H1 (cell line): ENCODE results near the gene METTL14. TPM values are rescaled to one million over a fixed set of nuclear protein-coding genes. Genes with fewer than 3 reads are reported as not detected.

Source experiments
- CTCF ChIA-PET: fragments of 300-600 bp; sonication (Branson Sonifier 250); formaldehyde crosslinking; loops from one replicate; lab custom pipeline; 2021; ENCODE audit not compliant: partially characterized antibody; lab: Charles Lee
- POLR2A ChIA-PET: fragments of 300-600 bp; sonication (Branson Sonifier 250); formaldehyde crosslinking; loops from one replicate; lab custom pipeline; 2021; ENCODE audit warnings: inconsistent platforms; ENCODE audit not compliant: partially characterized antibody; lab: Charles Lee
- DNase-seq, 2 experiments: peaks; one replicate each; pipeline versions ENCODE4 v3.0.0 to v3.0.0-alpha.2; 2010 to 2022; ENCODE audit warnings: low spot score in 2 of 2, low read depth in 1 of 2, mixed read lengths in 1 of 2
- FAIRE-seq: peaks from 2 replicates; lab custom pipeline; 2011; peaks lifted over from hg19 to GRCh38; lab: Jason Lieb, UNC
- H2AFZ ChIP-seq: 2 replicates; pipeline ENCODE4 v1.8.1; 2012; ENCODE audit warnings: low read length, inconsistent platforms
- H2AK5ac ChIP-seq: 2 replicates; pipeline ENCODE4 v1.6.1; 2013; ENCODE audit warnings: low read depth, low read length
- H2BK120ac ChIP-seq: replicated peaks from 2 replicates; pipeline ENCODE3; 2013; ENCODE audit warnings: low read depth, low read length, inconsistent platforms
- H2BK12ac ChIP-seq: 2 replicates; pipeline ENCODE4 v1.6.1; 2013; ENCODE audit warnings: low read depth, low read length
- H2BK15ac ChIP-seq: 2 replicates; pipeline ENCODE4 v1.6.1; 2013; ENCODE audit warnings: low read length
- H2BK20ac ChIP-seq: 2 replicates; pipeline ENCODE4 v1.6.1; 2013; ENCODE audit warnings: low read length
- H2BK5ac ChIP-seq: 2 replicates; pipeline ENCODE4 v1.6.1; 2013; ENCODE audit warnings: low read depth, low read length
- H3K14ac ChIP-seq: 2 replicates; pipeline ENCODE4 v1.6.1; 2013; ENCODE audit warnings: inconsistent platforms; ENCODE audit not compliant: insufficient read length
- H3K18ac ChIP-seq: 2 replicates; pipeline ENCODE4 v1.6.1; 2013; ENCODE audit warnings: low read length; ENCODE audit errors: extremely low read depth
- H3K23ac ChIP-seq: 2 replicates; pipeline ENCODE4 v1.6.1; 2013; ENCODE audit warnings: inconsistent platforms; ENCODE audit not compliant: insufficient read length
- H3K23me2 ChIP-seq: 2 replicates; pipeline ENCODE4 v1.6.1; 2013; ENCODE audit warnings: low read depth, low read length
- H3K27ac ChIP-seq: 2 replicates; pipeline ENCODE4 v1.6.1; 2011; ENCODE audit warnings: low read depth, low read length, inconsistent platforms
- H3K27me3 ChIP-seq, 4 experiments: replicated peaks in 1 of 4; 1 replicate in 1 of 4; 2 replicates in 3 of 4; pipeline versions ENCODE4 v1.6.1 to v1.8.1; 2011 to 2013; ENCODE audit warnings: low read length in 3 of 4, mild to moderate bottlenecking in 3 of 4, inconsistent platforms in 2 of 4, mixed read lengths in 2 of 4, moderate library complexity in 1 of 4; ENCODE audit not compliant: control insufficient read depth in 3 of 4, insufficient read depth in 3 of 4; ENCODE audit errors: extremely low read depth in 1 of 4
- H3K36me3 ChIP-seq, 4 experiments: 2 replicates each; pipeline versions ENCODE4 v1.6.1 to v1.8.1; 2011 to 2013; ENCODE audit warnings: mild to moderate bottlenecking in 4 of 4, low read length in 3 of 4, moderate library complexity in 2 of 4, control low read depth in 1 of 4, inconsistent platforms in 1 of 4; ENCODE audit not compliant: insufficient read depth in 4 of 4, control insufficient read depth in 2 of 4
- H3K4ac ChIP-seq: replicated peaks from 2 replicates; pipeline ENCODE3; 2013; ENCODE audit warnings: low read length, low read depth, mixed read lengths, inconsistent platforms; ENCODE audit not compliant: insufficient read length
- H3K4me1 ChIP-seq, 4 experiments: replicated peaks in 1 of 4; 1 replicate in 1 of 4; 2 replicates in 3 of 4; pipeline versions ENCODE4 v1.6.1 to v1.8.1; 2011 to 2013; ENCODE audit warnings: low read length in 3 of 4, inconsistent platforms in 2 of 4, mixed read lengths in 1 of 4; ENCODE audit not compliant: insufficient read depth in 4 of 4, control insufficient read depth in 3 of 4
- H3K4me2 ChIP-seq, 2 experiments: 2 replicates each; pipeline versions ENCODE4 v1.6.1 to v1.8.1; 2011 to 2013; ENCODE audit warnings: low read depth in 2 of 2, low read length in 2 of 2, control low read depth in 1 of 2, inconsistent platforms in 1 of 2, mild to moderate bottlenecking in 1 of 2; ENCODE audit not compliant: insufficient read depth in 1 of 2
- H3K4me3 ChIP-seq, 4 experiments: fragments of 200-600, 300-600 bp in 1 of 4; sonication (generic), shearing (Covaris generic), sonication (Bioruptor Twin) in 1 of 4; 2 replicates each; pipeline versions ENCODE4 v1.5.1 to v1.8.1; 2011 to 2016; ENCODE audit warnings: low read length in 4 of 4, low read depth in 3 of 4, control low read depth in 2 of 4, inconsistent platforms in 2 of 4, mild to moderate bottlenecking in 2 of 4, mixed read lengths in 1 of 4, moderate library complexity in 1 of 4; ENCODE audit not compliant: insufficient read depth in 2 of 4; ENCODE audit errors: extremely low read depth in 1 of 4
- H3K56ac ChIP-seq: replicated peaks from 2 replicates; pipeline ENCODE3; 2013; ENCODE audit warnings: low read depth, mild to moderate bottlenecking, mixed read lengths, low read length, inconsistent platforms; ENCODE audit not compliant: insufficient read length
- H3K79me1 ChIP-seq: 2 replicates; pipeline ENCODE4 v1.6.1; 2013; ENCODE audit warnings: low read depth, low read length, control low read depth
- H3K79me2 ChIP-seq, 2 experiments: 2 replicates each; pipeline versions ENCODE4 v1.6.1 to v1.8.1; 2012 to 2013; ENCODE audit warnings: low read length in 2 of 2, mild to moderate bottlenecking in 2 of 2, inconsistent platforms in 1 of 2; ENCODE audit not compliant: insufficient read depth in 2 of 2, control insufficient read depth in 1 of 2
- H3K9ac ChIP-seq, 4 experiments: replicated peaks in 1 of 4; 1 replicate in 1 of 4; 2 replicates in 3 of 4; pipeline versions ENCODE4 v1.6.1 to v1.8.1; 2011 to 2013; ENCODE audit warnings: low read depth in 3 of 4, low read length in 3 of 4, control low read depth in 2 of 4, mild to moderate bottlenecking in 2 of 4, moderate library complexity in 2 of 4, inconsistent platforms in 1 of 4; ENCODE audit errors: extremely low read depth in 1 of 4
- H3K9me3 ChIP-seq, 2 experiments: 2 replicates each; pipeline versions ENCODE4 v1.6.1 to v1.8.1; 2012 to 2013; ENCODE audit warnings: mild to moderate bottlenecking in 2 of 2, moderate library complexity in 2 of 2, control low read depth in 1 of 2, inconsistent platforms in 1 of 2, low read depth in 1 of 2, low read length in 1 of 2, mixed read lengths in 1 of 2; ENCODE audit not compliant: insufficient read depth in 2 of 2
- H4K20me1 ChIP-seq, 2 experiments: replicated peaks in 1 of 2; 2 replicates each; pipeline versions ENCODE3 to v1.8.1; 2011 to 2013; ENCODE audit warnings: inconsistent platforms in 2 of 2, low read length in 2 of 2, mild to moderate bottlenecking in 1 of 2; ENCODE audit not compliant: insufficient read depth in 2 of 2, control insufficient read depth in 1 of 2
- H4K5ac ChIP-seq: 2 replicates; pipeline ENCODE4 v1.6.1; 2013; ENCODE audit warnings: low read length, low read depth, mixed read lengths, inconsistent platforms; ENCODE audit not compliant: insufficient read length
- H4K8ac ChIP-seq: 2 replicates; pipeline ENCODE4 v1.8.0; 2013; ENCODE audit warnings: mild to moderate bottlenecking, moderate library complexity, low read length, inconsistent platforms; ENCODE audit not compliant: insufficient read depth; ENCODE audit errors: extremely low read depth
- H4K91ac ChIP-seq: replicated peaks from 2 replicates; pipeline ENCODE3; 2013; ENCODE audit warnings: low read length, mixed read lengths, inconsistent platforms; ENCODE audit not compliant: insufficient read length
- BRCA1 ChIP-seq: IDR thresholded peaks from 2 replicates; pipeline ENCODE4 v1.6.1; 2012; ENCODE audit warnings: low read depth, low read length, improper control_type of control experiment
- RAD21 ChIP-seq, 2 experiments: IDR thresholded peaks in 1 of 2; conservative IDR thresholded peaks in 1 of 2; 2 replicates each; pipeline ENCODE4 v1.6.1; 2011; ENCODE audit warnings: low read depth in 2 of 2, low read length in 2 of 2, improper control_type of control experiment in 1 of 2, inconsistent platforms in 1 of 2, mild to moderate bottlenecking in 1 of 2, moderate library complexity in 1 of 2
- ZNF274 ChIP-seq: IDR thresholded peaks from 2 replicates; pipeline ENCODE4 v1.7.0; 2012; ENCODE audit warnings: low read length, borderline replicate concordance; ENCODE audit errors: extremely low read depth
- WGBS, 2 experiments: shearing (Covaris generic) in 1 of 2; methylation state at CpG; one replicate each; pipeline versions ENCODE4 v1.1.6 to v1.1.7; 2013 to 2015; ENCODE audit warnings: low lambda C conversion rate in 2 of 2, mixed read lengths in 2 of 2, inconsistent platforms in 1 of 2, low coverage in 1 of 2, missing lambda C conversion rate in 1 of 2; ENCODE audit not compliant: insufficient replicate concordance in 2 of 2, insufficient coverage in 1 of 2, insufficient read length in 1 of 2; ENCODE audit errors: extremely low coverage in 1 of 2, missing lambda C conversion rate in 1 of 2; 5-methylcytosine and 5-hydroxymethylcytosine counted together
- polyA plus RNA-seq, 7 experiments: library from polyadenylated mRNA; depleted of rRNA in 3 of 7; stranded (reverse) in 5 of 7; unstranded in 2 of 7; fragments of >200 nt in 5 of 7; fragments of 200-250 nt in 2 of 7; gene quantifications; 1 replicate in 5 of 7; 2 replicates in 1 of 7; 4 replicates in 1 of 7; pipeline versions ENCODE4 v1.2.1 to v1.2.3, GENCODE V29; 2011 to 2013; ENCODE audit warnings: missing spikeins in 2 of 7, mixed read lengths in 2 of 7
- total RNA-seq: library from RNA; stranded (reverse); fragmentation: NEBNext Ultra II Directional; extraction: Animal tissue kit (Norgen Biotek cat#: 25700); gene quantifications from 2 replicates; pipeline ENCODE4 v1.2.1, GENCODE V29; 2021
- TF ChIP-seq, protein P1 (sequence below), 3 experiments: IDR thresholded peaks; 1 replicate in 2 of 3; 2 replicates in 1 of 3; pipeline versions ENCODE4 v1.5.1 to v1.6.1; 2011; ENCODE audit warnings: low read length in 3 of 3, mild to moderate bottlenecking in 3 of 3, inconsistent platforms in 2 of 3, low read depth in 1 of 3, moderate library complexity in 1 of 3; ENCODE audit not compliant: insufficient read depth in 1 of 3; ENCODE audit errors: control extremely low read depth in 1 of 3

The METTL14 gene
- total and polyA plus RNA-seq, 2 of the 8 experiments (the other 6 are each of a cell fraction or from before 2014, with no cell fraction given) = 8.8 to 57.3 TPM

DNA sequence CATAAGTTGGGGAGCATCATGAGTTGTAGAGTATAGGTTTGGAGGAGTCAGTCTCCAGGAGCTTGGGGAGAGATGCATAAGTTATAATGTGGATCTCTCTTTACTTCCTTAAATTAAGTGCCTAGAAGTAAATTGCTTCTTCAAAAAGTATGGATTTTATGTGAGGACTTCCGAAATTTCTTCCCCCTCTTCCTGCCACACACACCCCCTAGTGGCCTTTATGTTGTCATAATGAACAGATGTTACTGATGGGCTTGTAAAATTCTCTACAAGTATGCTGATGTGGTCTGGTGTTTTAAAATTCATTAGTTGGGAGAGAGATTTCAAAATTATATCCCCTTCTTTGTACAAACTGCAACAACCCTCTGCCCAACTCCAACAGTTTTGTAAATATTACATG lies 2.3 kb upstream of the METTL14 start:
- Histone ChIP-seq H4K5ac (no peak overlapping the region), H2BK12ac (no peak overlapping the region), H3K18ac (no peak overlapping the region), H3K4me3 (peak overlapping the region in 1 of 4 experiments; percentile 38; a peak in 2 of 8 replicates), H3K9me3 (no peaks in the 10 kb centered on the region), H4K8ac (no peak overlapping the region), H2BK5ac (no peak overlapping the region), H2AFZ (peak overlapping the region; percentile 100; the same call in 1 of the 2 replicates), H3K9ac (no peak overlapping the region), H3K56ac (no peak overlapping the region), H3K23ac (no peak overlapping the region), H4K20me1 (no peaks in the 10 kb centered on the region), H3K27me3 (no peaks in the 10 kb centered on the region), H3K4me1 (peaks cover 0 to 4% (median 0%) of the 10 kb centered on the region in 4 experiments; a peak in 2 of 7 replicates), H3K79me1 (no peaks in the 10 kb centered on the region), H3K4ac (no peak overlapping the region), H3K14ac (no peak overlapping the region), H3K27ac (no peak overlapping the region), H3K4me2 (peak overlapping the region in 1 of 2 experiments; percentile 51; a peak in 1 of 4 replicates), H3K79me2 (peaks cover 10 to 25% of the 10 kb centered on the region in 2 experiments), H2BK120ac (no peak overlapping the region), H2BK15ac (no peak overlapping the region), H4K91ac (no peak overlapping the region), H2BK20ac (no peak overlapping the region), H3K36me3 (peaks cover 0 to 2% (median under 1%) of the 10 kb centered on the region in 4 experiments; a peak in 3 of 8 replicates), H2AK5ac (no peak overlapping the region), H3K23me2 (no peaks in the 10 kb centered on the region)
- no peak for DNase-seq
- ChIA-PET POLR2A (no interaction called here), CTCF (interaction anchor here (1.0 to 2.1 kb wide), 4 partner anchors 8 to 530 kb away, joined by 4 to 17 read pairs (median 6); partner anchors contain the start of gene USP53)
- TF ChIP-seq BRCA1 = no peak
- TF ChIP-seq, protein P1, sequence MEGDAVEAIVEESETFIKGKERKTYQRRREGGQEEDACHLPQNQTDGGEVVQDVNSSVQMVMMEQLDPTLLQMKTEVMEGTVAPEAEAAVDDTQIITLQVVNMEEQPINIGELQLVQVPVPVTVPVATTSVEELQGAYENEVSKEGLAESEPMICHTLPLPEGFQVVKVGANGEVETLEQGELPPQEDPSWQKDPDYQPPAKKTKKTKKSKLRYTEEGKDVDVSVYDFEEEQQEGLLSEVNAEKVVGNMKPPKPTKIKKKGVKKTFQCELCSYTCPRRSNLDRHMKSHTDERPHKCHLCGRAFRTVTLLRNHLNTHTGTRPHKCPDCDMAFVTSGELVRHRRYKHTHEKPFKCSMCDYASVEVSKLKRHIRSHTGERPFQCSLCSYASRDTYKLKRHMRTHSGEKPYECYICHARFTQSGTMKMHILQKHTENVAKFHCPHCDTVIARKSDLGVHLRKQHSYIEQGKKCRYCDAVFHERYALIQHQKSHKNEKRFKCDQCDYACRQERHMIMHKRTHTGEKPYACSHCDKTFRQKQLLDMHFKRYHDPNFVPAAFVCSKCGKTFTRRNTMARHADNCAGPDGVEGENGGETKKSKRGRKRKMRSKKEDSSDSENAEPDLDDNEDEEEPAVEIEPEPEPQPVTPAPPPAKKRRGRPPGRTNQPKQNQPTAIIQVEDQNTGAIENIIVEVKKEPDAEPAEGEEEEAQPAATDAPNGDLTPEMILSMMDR (IDR thresholded peaks at IDR 0.05; ENCODE audit: control extremely low read depth in 1 of 3, insufficient read depth in 1 of 3, low read depth in 1 of 3, low read length in 3 of 3) = peak in 2 of 3 experiments; percentile 41 to 54; a peak in 2 of 4 replicates
- peak; percentile 44 to 53 for TF ChIP-seq RAD21 (IDR thresholded peaks at IDR 0.05 in 1 of 2, conservative IDR thresholded peaks at IDR 0.05 in 1 of 2; ENCODE audit: low read depth in 2 of 2, low read length in 2 of 2)
- no peak for TF ChIP-seq ZNF274
- peak; percentile 48 for FAIRE-seq
- whole genome bisulfite sequencing, 2 experiments = 39% methylated on average over 1 of the region's 1 CpG; no CpG with 5 or more reads in 1 of the 2 experiments
